GM19324 (cell line): Measurements from ENCODE around the gene ANKMY1.

Source experiments
- ATAC-seq: cut with Tn5 transposase; IDR thresholded peaks from one replicate; pipeline ENCODE4 v1.9.1; 2021; ENCODE audit warnings: mild to moderate bottlenecking, moderate library complexity; ENCODE audit not compliant: unreplicated experiment, low FRiP score

Gene ANKMY1

GRCh38 chr2:240464514-240465241 lies 93.1 kb downstream of the ANKMY1 start:
- ATAC-seq = no peak

- ATAC-seq = no peak
Observed at GRCh38 chr2:240463866-240464481, 93.8 kb downstream of the ANKMY1 start.

- no peak for ATAC-seq
Observed at GRCh38 chr2:240463274-240463865, 94.4 kb downstream of the ANKMY1 start.

GRCh38 chr2:240462707-240463273 lies 95.0 kb downstream of the ANKMY1 start:
- no peak for ATAC-seq

GRCh38 chr2:240462073-240462706 lies 95.6 kb downstream of the ANKMY1 start:
- ATAC-seq = no peak

- no peak for ATAC-seq
Observed at GRCh38 chr2:240461471-240462072, 96.2 kb downstream of the ANKMY1 start.

GRCh38 chr2:240460781-240461431 lies 96.9 kb downstream of the ANKMY1 start:
- no peak for ATAC-seq

- ATAC-seq = no peak
Observed at GRCh38 chr2:240460253-240460711, 97.5 kb downstream of the ANKMY1 start.

- no peak for ATAC-seq
Observed at GRCh38 chr2:240459401-240460252, 98.2 kb downstream of the ANKMY1 start.

- no peak for ATAC-seq
Observed at GRCh38 chr2:240458900-240459391, 98.8 kb downstream of the ANKMY1 start.

GRCh38 chr2:240458044-240458899 lies 99.5 kb downstream of the ANKMY1 start:
- ATAC-seq = no peak

- ATAC-seq = no peak
Observed at GRCh38 chr2:240457223-240458043, 100.4 kb downstream of the ANKMY1 start.

- no peak for ATAC-seq
Observed at GRCh38 chr2:240456447-240457222, 101.2 kb downstream of the ANKMY1 start.

- ATAC-seq = no peak
Observed at GRCh38 chr2:240455647-240456446, 101.9 kb downstream of the ANKMY1 start.

GRCh38 chr2:240455272-240455646 lies 102.5 kb downstream of the ANKMY1 start:
- no peak for ATAC-seq
